HK-2 (cell line): ENCODE results near the gene FAM168B.
"Not testable (repeated sequence)": the region's sequence is repeated elsewhere in the genome, so short reads cannot be mapped to it uniquely, and the experiment has no call there.

Experiments
- DNase-seq: peaks from one replicate; pipeline ENCODE4 v3.0.0-alpha.2; 2018; ENCODE audit not compliant: unreplicated experiment

Gene FAM168B

GRCh38 chr2:131103165-131103564 lies 9.9 kb upstream of the FAM168B start:
- no peak for DNase-seq

- DNase-seq, result no peak
Observed at GRCh38 chr2:131094463-131095281, 1.4 kb upstream of the FAM168B start.

- no peak for DNase-seq
Observed at GRCh38 chr2:131093696-131094462, 619 bp upstream of the FAM168B start.

- DNase-seq, result no peak
Observed at GRCh38 chr2:131092458-131093005, 728 bp downstream of the FAM168B start.

GRCh38 chr2:131085646-131086045 lies 7.6 kb downstream of the FAM168B start:
- no peak for DNase-seq

GRCh38 chr2:131081190-131081589 lies 12.1 kb downstream of the FAM168B start:
- no peak for DNase-seq

- not testable (repeated sequence) for DNase-seq
Observed at GRCh38 chr2:131079931-131080330, 13.3 kb downstream of the FAM168B start.

GRCh38 chr2:131077966-131078365 lies 15.3 kb downstream of the FAM168B start:
- no peak for DNase-seq

- no peak for DNase-seq
Observed at GRCh38 chr2:131077182-131077846, 15.9 kb downstream of the FAM168B start.

- no peak for DNase-seq
Observed at GRCh38 chr2:131076707-131077106, 16.6 kb downstream of the FAM168B start.

- DNase-seq, result not testable (repeated sequence)
Observed at GRCh38 chr2:131075578-131075977, 17.7 kb downstream of the FAM168B start.

GRCh38 chr2:131068172-131068571 lies 25.1 kb downstream of the FAM168B start:
- DNase-seq, result not testable (repeated sequence)

- DNase-seq, result no peak
Observed at GRCh38 chr2:131067465-131068125, 25.7 kb downstream of the FAM168B start.

GRCh38 chr2:131064589-131065512 lies 28.4 kb downstream of the FAM168B start:
- DNase-seq, result no peak

- DNase-seq, result no peak
Observed at GRCh38 chr2:131063501-131064283, 29.6 kb downstream of the FAM168B start.

- no peak for DNase-seq
Observed at GRCh38 chr2:131058920-131059319, 34.3 kb downstream of the FAM168B start.

GRCh38 chr2:131058214-131058843 lies 34.9 kb downstream of the FAM168B start:
- no peak for DNase-seq

- no peak for DNase-seq
Observed at GRCh38 chr2:131056932-131057287, 36.4 kb downstream of the FAM168B start.

- DNase-seq, result no peak
Observed at GRCh38 chr2:131056204-131056931, 36.9 kb downstream of the FAM168B start.
